Peyer's patch (tissue), 4 donors: ENCODE measurements around the gene TBC1D25. TPM values are rescaled to one million over a fixed set of nuclear protein-coding genes. Genes with fewer than 3 reads are reported as not detected.

Experiments used
- DNase-seq, 3 donors: peaks; one replicate each; pipeline ENCODE4 v3.0.0-alpha.2; 2017 to 2019
- H3K27ac ChIP-seq, 4 donors: fragments of 200-600 bp; sonication (generic); one replicate each; pipeline ENCODE4 v1.5.1; 2016 to 2019
- H3K27me3 ChIP-seq, 2 donors: fragments of 200-600 bp; sonication (generic); one replicate each; pipeline ENCODE4 v1.5.1; 2019
- H3K36me3 ChIP-seq, 3 donors: fragments of 200-600 bp; sonication (generic); one replicate each; pipeline ENCODE4 v1.5.1; 2016 to 2019
- H3K4me1 ChIP-seq, 4 donors: fragments of 200-600 bp; sonication (generic); one replicate each; pipeline ENCODE4 v1.5.1; 2016 to 2019
- H3K4me3 ChIP-seq, 4 donors: fragments of 200-600 bp; sonication (generic); 1 replicate in 3 of 4; 2 replicates in 1 of 4; pipeline ENCODE4 v1.5.1; 2016 to 2019; ENCODE audit warnings: mild to moderate bottlenecking in 1 of 4
- H3K9me3 ChIP-seq, 4 donors: fragments of 200-600 bp; sonication (generic); one replicate each; pipeline ENCODE4 v1.5.1; 2016 to 2019; ENCODE audit warnings: mild to moderate bottlenecking in 1 of 4
- POLR2A ChIP-seq, 2 donors: fragments of 450-650 bp; IDR thresholded peaks; one replicate each; pipeline ENCODE4 v1.5.1; 2017; ENCODE audit warnings: antibody characterized with exemption in 2 of 2, mild to moderate bottlenecking in 2 of 2, moderate library complexity in 2 of 2
- total RNA-seq, 4 donors: library from RNA; depleted of rRNA; stranded (reverse); fragments of >200 nt; gene quantifications; one replicate each; pipeline ENCODE4 v1.1.0, GENCODE V29; 2016
- TF ChIP-seq, protein P1 (sequence below), 6 experiments: fragments of 450-650 bp in 4 of 6; fragments of 200-600 bp in 2 of 6; sonication (generic) in 1 of 6; IDR thresholded peaks; one replicate each; pipeline ENCODE4 v1.5.1; 2017 to 2019; ENCODE audit warnings: antibody characterized with exemption in 6 of 6, mild to moderate bottlenecking in 3 of 6, moderate library complexity in 1 of 6

Gene TBC1D25
- total RNA-seq, 4 donors from 2014 or later = 9.3 to 14.9 (median 11.3) TPM

DNA sequence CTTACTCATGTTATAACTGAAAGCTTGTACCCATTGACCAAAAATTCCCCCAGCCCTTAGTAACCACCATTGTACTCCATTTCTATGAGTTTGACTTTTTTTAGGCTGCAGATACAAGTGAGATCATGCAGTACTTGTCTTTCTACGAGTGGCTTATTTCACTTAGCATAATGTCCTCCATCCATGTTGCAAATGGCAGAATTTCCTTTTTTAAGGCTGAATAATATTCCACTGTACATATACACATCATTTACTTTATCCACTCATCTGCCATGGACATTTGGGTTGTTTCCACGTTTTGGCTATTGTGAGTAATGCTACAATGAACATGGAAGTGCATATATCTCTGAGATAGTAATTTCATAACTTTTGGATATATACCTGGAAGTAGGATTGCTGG, 45.2 kb downstream of the TBC1D25 start:
- DNase-seq = no peak
- Histone ChIP-seq H3K36me3 (no peaks in the 10 kb centered on the region), H3K27me3 (no peaks in the 10 kb centered on the region), H3K4me3 (no peak overlapping the region), H3K9me3 (no peaks in the 10 kb centered on the region), H3K4me1 (no peaks in the 10 kb centered on the region), H3K27ac (no peak overlapping the region)
- no peak for TF ChIP-seq POLR2A (IDR thresholded peaks at IDR 0.05)
- TF ChIP-seq, protein P1, sequence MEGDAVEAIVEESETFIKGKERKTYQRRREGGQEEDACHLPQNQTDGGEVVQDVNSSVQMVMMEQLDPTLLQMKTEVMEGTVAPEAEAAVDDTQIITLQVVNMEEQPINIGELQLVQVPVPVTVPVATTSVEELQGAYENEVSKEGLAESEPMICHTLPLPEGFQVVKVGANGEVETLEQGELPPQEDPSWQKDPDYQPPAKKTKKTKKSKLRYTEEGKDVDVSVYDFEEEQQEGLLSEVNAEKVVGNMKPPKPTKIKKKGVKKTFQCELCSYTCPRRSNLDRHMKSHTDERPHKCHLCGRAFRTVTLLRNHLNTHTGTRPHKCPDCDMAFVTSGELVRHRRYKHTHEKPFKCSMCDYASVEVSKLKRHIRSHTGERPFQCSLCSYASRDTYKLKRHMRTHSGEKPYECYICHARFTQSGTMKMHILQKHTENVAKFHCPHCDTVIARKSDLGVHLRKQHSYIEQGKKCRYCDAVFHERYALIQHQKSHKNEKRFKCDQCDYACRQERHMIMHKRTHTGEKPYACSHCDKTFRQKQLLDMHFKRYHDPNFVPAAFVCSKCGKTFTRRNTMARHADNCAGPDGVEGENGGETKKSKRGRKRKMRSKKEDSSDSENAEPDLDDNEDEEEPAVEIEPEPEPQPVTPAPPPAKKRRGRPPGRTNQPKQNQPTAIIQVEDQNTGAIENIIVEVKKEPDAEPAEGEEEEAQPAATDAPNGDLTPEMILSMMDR (IDR thresholded peaks at IDR 0.05) = no peak

DNA sequence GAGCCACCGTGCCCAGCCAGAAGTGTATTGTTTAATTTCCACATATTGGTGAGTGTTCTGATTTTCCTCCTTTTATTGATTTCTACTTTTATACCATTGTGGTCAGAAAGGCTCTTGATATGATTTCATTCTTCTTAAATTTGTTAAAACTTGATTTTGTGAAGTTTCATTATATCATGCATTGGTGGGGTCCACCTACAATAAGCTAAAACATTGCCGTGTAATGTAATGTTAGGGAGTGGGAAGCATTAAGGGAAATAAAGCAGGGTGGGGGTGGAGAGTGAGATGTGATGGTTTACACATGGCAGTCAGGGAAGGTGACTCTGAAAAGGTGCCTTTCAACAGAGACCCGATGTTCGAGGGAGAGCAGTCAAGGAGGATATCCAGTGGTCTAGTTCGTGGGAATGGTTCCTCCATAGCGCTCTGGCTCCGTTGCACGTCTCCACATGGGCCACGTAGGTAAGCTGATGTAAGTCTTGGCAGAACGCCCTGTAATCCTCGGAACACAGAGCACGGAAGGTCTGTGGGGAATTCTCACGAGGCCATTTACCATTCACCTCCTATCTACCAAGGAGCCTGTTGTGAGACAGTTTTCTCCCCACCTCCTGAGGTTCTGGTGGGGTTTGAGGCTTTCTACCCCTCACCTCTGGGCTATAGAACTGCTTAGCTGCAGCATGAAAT, 50.1 kb downstream of the TBC1D25 start:
- H3K4me1 ChIP-seq = no peaks in the 10 kb centered on the region
- TF ChIP-seq POLR2A (IDR thresholded peaks at IDR 0.05) = no peak
- TF ChIP-seq, protein P1 (IDR thresholded peaks at IDR 0.05) = no peak
- no peak for DNase-seq
- no peak overlapping the region for H3K27ac ChIP-seq
- no peaks in the 10 kb centered on the region for H3K36me3 ChIP-seq
- H3K4me3 ChIP-seq = no peak overlapping the region
- no peaks in the 10 kb centered on the region for H3K27me3 ChIP-seq
- H3K9me3 ChIP-seq = no peaks in the 10 kb centered on the region

DNA sequence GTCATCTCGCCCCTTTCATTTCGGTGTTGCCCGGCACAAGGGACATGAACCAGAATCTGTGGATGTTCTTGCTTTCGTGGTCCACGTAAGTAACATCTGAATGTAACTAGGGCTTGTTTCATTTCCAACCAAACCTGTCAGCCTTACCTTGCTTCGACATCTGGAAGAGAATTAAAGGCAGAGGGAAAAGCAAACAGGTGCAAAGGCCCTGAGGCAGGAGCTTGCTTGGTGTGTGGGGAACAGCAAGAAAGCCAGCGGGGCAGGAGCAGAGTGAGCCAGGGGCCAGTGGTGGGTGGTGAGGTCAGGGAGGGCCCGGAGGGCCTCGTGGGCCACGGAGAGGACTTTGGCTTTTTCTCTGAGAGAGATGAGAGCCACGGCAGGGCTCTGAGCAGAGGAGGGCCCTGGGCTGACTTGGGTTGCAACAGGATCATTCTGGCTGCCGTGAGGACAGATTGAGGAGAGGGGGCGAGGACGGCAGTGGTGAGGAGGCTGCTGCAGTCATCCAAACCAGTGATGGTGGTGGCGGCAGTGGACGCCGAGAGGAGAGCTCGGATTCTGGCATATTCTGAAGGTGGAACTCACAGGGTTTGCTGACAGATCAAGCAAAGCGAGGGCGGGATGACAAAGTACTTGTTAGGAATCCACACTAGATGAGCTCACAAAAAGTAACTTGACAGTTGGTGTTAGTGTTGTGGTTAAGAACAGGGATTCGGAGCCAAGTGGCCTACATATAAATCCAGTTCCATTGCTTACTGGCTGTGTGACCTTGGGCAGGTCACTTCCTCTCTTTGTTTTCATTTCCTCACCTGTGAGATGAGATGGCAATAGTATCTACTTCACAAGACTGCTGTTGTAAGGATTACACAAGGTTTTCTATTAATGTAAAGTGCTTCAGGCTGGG, 50.9 kb downstream of the TBC1D25 start:
- H3K27me3 ChIP-seq = no peaks in the 10 kb centered on the region
- no peaks in the 10 kb centered on the region for H3K4me1 ChIP-seq
- no peak overlapping the region for H3K4me3 ChIP-seq
- H3K9me3 ChIP-seq = no peaks in the 10 kb centered on the region
- no peak for DNase-seq
- TF ChIP-seq, protein P1 (IDR thresholded peaks at IDR 0.05) = no peak
- TF ChIP-seq POLR2A (IDR thresholded peaks at IDR 0.05) = no peak
- H3K36me3 ChIP-seq = no peaks in the 10 kb centered on the region
- peak overlapping the region in 2 of 4 donors; percentile 56 for H3K27ac ChIP-seq

DNA sequence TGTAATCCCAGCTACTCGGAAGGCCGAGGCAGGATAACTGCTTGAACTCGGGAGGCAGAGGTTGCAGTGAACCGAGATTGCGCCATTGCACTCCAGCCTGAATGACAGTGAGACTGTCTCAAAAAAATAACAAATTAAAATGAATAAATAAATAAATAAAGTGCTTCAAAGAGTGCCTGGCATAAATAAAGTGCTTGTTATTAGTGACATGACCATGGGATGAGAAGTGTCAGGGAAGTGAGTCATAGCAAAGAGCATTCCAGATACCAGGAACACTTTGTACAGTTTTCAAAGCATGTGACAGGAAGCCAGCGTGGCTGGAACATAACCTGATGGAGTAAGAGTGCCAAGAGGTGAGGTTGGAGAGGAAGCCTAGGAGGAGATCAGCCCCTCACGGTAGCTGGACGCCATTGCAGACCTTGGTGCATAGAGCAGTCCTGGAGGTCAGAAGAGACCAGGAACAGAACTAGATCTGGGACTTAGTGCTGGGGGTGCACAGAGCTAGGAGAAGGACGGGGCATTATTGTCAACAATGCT, 51.8 kb downstream of the TBC1D25 start:
- H3K36me3 ChIP-seq = no peaks in the 10 kb centered on the region
- H3K4me3 ChIP-seq = no peak overlapping the region
- H3K27me3 ChIP-seq = no peaks in the 10 kb centered on the region
- H3K9me3 ChIP-seq = no peaks in the 10 kb centered on the region
- peak in 1 of 3 donors; percentile 69 for DNase-seq
- H3K4me1 ChIP-seq = no peaks in the 10 kb centered on the region
- H3K27ac ChIP-seq = peak overlapping the region in 2 of 4 donors; percentile 56 to 83
- TF ChIP-seq POLR2A (IDR thresholded peaks at IDR 0.05) = no peak
- TF ChIP-seq, protein P1 (IDR thresholded peaks at IDR 0.05) = peak in 1 of 6 experiments; percentile 27

DNA sequence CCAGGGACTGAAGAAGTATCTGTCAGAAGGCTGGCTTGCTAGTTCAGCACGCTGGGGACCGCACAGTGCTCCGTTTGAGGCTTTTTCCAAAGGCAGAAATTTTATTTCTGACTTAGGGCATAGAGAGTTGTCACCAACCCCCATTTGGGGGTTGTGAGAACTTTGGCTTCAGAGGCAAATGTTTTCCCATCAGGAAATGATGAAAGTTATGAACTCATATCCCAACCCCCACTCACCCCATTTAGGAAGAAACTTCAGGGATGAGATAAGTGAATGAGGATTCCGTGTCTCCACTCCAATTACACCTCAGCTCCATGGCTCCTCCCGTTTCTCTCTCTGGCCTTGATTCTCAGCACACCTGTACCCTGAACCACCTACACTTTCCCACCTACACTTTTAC, 53.5 kb downstream of the TBC1D25 start:
- Histone ChIP-seq H3K27ac (no peak overlapping the region), H3K27me3 (no peaks in the 10 kb centered on the region), H3K4me3 (no peak overlapping the region), H3K4me1 (no peaks in the 10 kb centered on the region), H3K9me3 (no peaks in the 10 kb centered on the region), H3K36me3 (no peaks in the 10 kb centered on the region)
- DNase-seq = no peak
- no peak for TF ChIP-seq POLR2A (IDR thresholded peaks at IDR 0.05)
- TF ChIP-seq, protein P1 (IDR thresholded peaks at IDR 0.05) = no peak
